KOPT-K1 (cell line): ENCODE data around the gene RREB1.

ENCODE experiments used
- H3K27ac ChIP-seq: fragments of 200-600 bp; sonication (generic); 2 replicates; pipeline ENCODE4 v1.5.1; 2016; ENCODE audit warnings: antibody characterized with exemption, mild to moderate bottlenecking, low read depth, low read length; ENCODE audit not compliant: poor library complexity, severe bottlenecking
- H3K36me3 ChIP-seq: fragments of 200-600 bp; sonication (generic); 2 replicates; pipeline ENCODE4 v1.5.1; 2017; ENCODE audit warnings: antibody characterized with exemption, mild to moderate bottlenecking, low read length, moderate library complexity; ENCODE audit not compliant: insufficient read depth
- H3K9me3 ChIP-seq: fragments of 200-600 bp; sonication (generic); 2 replicates; pipeline ENCODE4 v1.5.1; 2017; ENCODE audit warnings: antibody characterized with exemption, low read length, mild to moderate bottlenecking; ENCODE audit not compliant: insufficient read depth, poor library complexity, severe bottlenecking

RREB1 gene

GRCh38 chr6:7110092-7110792, 2.5 kb downstream of the RREB1 start:
- peak overlapping the region; percentile 78 for H3K27ac ChIP-seq
- H3K36me3 ChIP-seq, result no peaks in the 10 kb centered on the region
- no peaks in the 10 kb centered on the region for H3K9me3 ChIP-seq

- no peak overlapping the region for H3K27ac ChIP-seq
- no peaks in the 10 kb centered on the region for H3K36me3 ChIP-seq
- no peaks in the 10 kb centered on the region for H3K9me3 ChIP-seq
Measured at GRCh38 chr6:7111095-7111690, 3.4 kb downstream of the RREB1 start.

GRCh38 chr6:7112171-7112570, 4.4 kb downstream of the RREB1 start:
- H3K36me3 ChIP-seq, result no peaks in the 10 kb centered on the region
- H3K27ac ChIP-seq, result no peak overlapping the region
- H3K9me3 ChIP-seq, result no peaks in the 10 kb centered on the region

- H3K9me3 ChIP-seq, result no peaks in the 10 kb centered on the region
- H3K27ac ChIP-seq, result no peak overlapping the region
- H3K36me3 ChIP-seq, result no peaks in the 10 kb centered on the region
Measured at GRCh38 chr6:7112741-7113313, 5.1 kb downstream of the RREB1 start.

- Histone ChIP-seq H3K36me3 (no peaks in the 10 kb centered on the region), H3K9me3 (no peaks in the 10 kb centered on the region), H3K27ac (no peak overlapping the region)
Measured at GRCh38 chr6:7114744-7115458, 7.1 kb downstream of the RREB1 start.

GRCh38 chr6:7115543-7116231, 7.9 kb downstream of the RREB1 start:
- no peaks in the 10 kb centered on the region for H3K9me3 ChIP-seq
- no peak overlapping the region for H3K27ac ChIP-seq
- no peaks in the 10 kb centered on the region for H3K36me3 ChIP-seq

- Histone ChIP-seq H3K9me3 (no peaks in the 10 kb centered on the region), H3K27ac (no peak overlapping the region), H3K36me3 (peaks cover 14% of the 10 kb centered on the region; the same call in 1 of the 2 replicates)
Measured at GRCh38 chr6:7119272-7119801, 11.6 kb downstream of the RREB1 start.

GRCh38 chr6:7121700-7122241, 14.0 kb downstream of the RREB1 start:
- peaks cover 14% of the 10 kb centered on the region; the same call in 1 of the 2 replicates for H3K36me3 ChIP-seq
- H3K9me3 ChIP-seq, result no peaks in the 10 kb centered on the region
- no peak overlapping the region for H3K27ac ChIP-seq

GRCh38 chr6:7122684-7123083, 14.9 kb downstream of the RREB1 start:
- H3K9me3 ChIP-seq, result no peaks in the 10 kb centered on the region
- no peak overlapping the region for H3K27ac ChIP-seq
- H3K36me3 ChIP-seq, result peaks cover 14% of the 10 kb centered on the region; the same call in 1 of the 2 replicates

GRCh38 chr6:7124114-7124513, 16.4 kb downstream of the RREB1 start:
- Histone ChIP-seq H3K36me3 (peaks cover 14% of the 10 kb centered on the region; the same call in 1 of the 2 replicates), H3K27ac (no peak overlapping the region), H3K9me3 (no peaks in the 10 kb centered on the region)

GRCh38 chr6:7124636-7125035, 16.9 kb downstream of the RREB1 start:
- H3K36me3 ChIP-seq, result peaks cover 14% of the 10 kb centered on the region; the same call in 1 of the 2 replicates
- no peak overlapping the region for H3K27ac ChIP-seq
- H3K9me3 ChIP-seq, result no peaks in the 10 kb centered on the region

GRCh38 chr6:7125290-7125689, 17.5 kb downstream of the RREB1 start:
- peak overlapping the region; percentile 6 for H3K27ac ChIP-seq
- no peaks in the 10 kb centered on the region for H3K9me3 ChIP-seq
- peaks cover 14% of the 10 kb centered on the region; the same call in 1 of the 2 replicates for H3K36me3 ChIP-seq

- Histone ChIP-seq H3K9me3 (no peaks in the 10 kb centered on the region), H3K27ac (no peak overlapping the region), H3K36me3 (peaks cover 14% of the 10 kb centered on the region; the same call in 1 of the 2 replicates)
Measured at GRCh38 chr6:7126754-7127153, 19.0 kb downstream of the RREB1 start.

GRCh38 chr6:7127680-7128079, 19.9 kb downstream of the RREB1 start:
- H3K36me3 ChIP-seq, result peaks cover 6% of the 10 kb centered on the region; the same call in 1 of the 2 replicates
- H3K27ac ChIP-seq, result peak overlapping the region; percentile 42
- no peaks in the 10 kb centered on the region for H3K9me3 ChIP-seq
